Measurements from ENCODE around the gene INPP4A.

The INPP4A gene

GRCh38 chr2:98608962-98609604 is 164.4 kb downstream of the INPP4A start:
- Histone ChIP-seq H3K27me3 (ENCODE audit: control insufficient read depth, insufficient read depth, low read length, poor library complexity, severe bottlenecking) (no peaks in the 10 kb centered on the region), H3K36me3 (ENCODE audit: control insufficient read depth, insufficient read depth, low read length) (peaks cover 9% of the 10 kb centered on the region), H3K4me3 (ENCODE audit: insufficient read depth, low read depth, low read length) (peak overlapping the region; percentile 87), H3K27ac (ENCODE audit: insufficient read depth, low read depth, low read length, poor library complexity, severe bottlenecking) (no peak overlapping the region), H3K9me3 (ENCODE audit: control insufficient read depth, low read length) (no peaks in the 10 kb centered on the region), H3K4me1 (ENCODE audit: control insufficient read depth, insufficient read depth, low read length) (peaks cover 10% of the 10 kb centered on the region)
- 4 to 6% methylated on average over 29 of the region's 29 CpGs for WGBS, 2 experiments

- WGBS, 2 experiments = 96 to 97% methylated on average over 9 of the region's 9 CpGs
These were observed 169.5 kb downstream of the INPP4A start for GRCh38 chr2:98614024-98614739.

GRCh38 chr2:98615481-98615880 is 170.8 kb downstream of the INPP4A start:
- no peaks in the 10 kb centered on the region for H3K27me3 ChIP-seq (ENCODE audit: control insufficient read depth, insufficient read depth, low read length, poor library complexity, severe bottlenecking)
- no peaks in the 10 kb centered on the region for H3K9me3 ChIP-seq (ENCODE audit: control insufficient read depth, low read length)
- H3K36me3 ChIP-seq (ENCODE audit: control insufficient read depth, insufficient read depth, low read length) = peaks cover 23% of the 10 kb centered on the region
- no peak overlapping the region for H3K4me3 ChIP-seq (ENCODE audit: insufficient read depth, low read depth, low read length)
- no peaks in the 10 kb centered on the region for H3K4me1 ChIP-seq (ENCODE audit: control insufficient read depth, insufficient read depth, low read length)
- no peak overlapping the region for H3K27ac ChIP-seq (ENCODE audit: insufficient read depth, low read depth, low read length, poor library complexity, severe bottlenecking)
- 92 to 93% methylated on average over 5 of the region's 5 CpGs for WGBS, 2 experiments

More at GRCh38 chr2:98614024-98614739, 169.5 kb downstream of the INPP4A start:
- Histone ChIP-seq H3K27me3 (ENCODE audit: control insufficient read depth, insufficient read depth, low read length, poor library complexity, severe bottlenecking) (no peaks in the 10 kb centered on the region), H3K9me3 (ENCODE audit: control insufficient read depth, low read length) (no peaks in the 10 kb centered on the region), H3K4me3 (ENCODE audit: insufficient read depth, low read depth, low read length) (no peak overlapping the region), H3K4me1 (ENCODE audit: control insufficient read depth, insufficient read depth, low read length) (peaks cover 10% of the 10 kb centered on the region), H3K27ac (ENCODE audit: insufficient read depth, low read depth, low read length, poor library complexity, severe bottlenecking) (no peak overlapping the region), H3K36me3 (ENCODE audit: control insufficient read depth, insufficient read depth, low read length) (peaks cover 23% of the 10 kb centered on the region)

GRCh38 chr2:98617149-98617548 is 172.5 kb downstream of the INPP4A start:
- peaks cover 20% of the 10 kb centered on the region for H3K36me3 ChIP-seq (ENCODE audit: control insufficient read depth, insufficient read depth, low read length)
- H3K4me3 ChIP-seq (ENCODE audit: insufficient read depth, low read depth, low read length) = no peak overlapping the region
- H3K27me3 ChIP-seq (ENCODE audit: control insufficient read depth, insufficient read depth, low read length, poor library complexity, severe bottlenecking) = no peaks in the 10 kb centered on the region
- H3K27ac ChIP-seq (ENCODE audit: insufficient read depth, low read depth, low read length, poor library complexity, severe bottlenecking) = no peak overlapping the region
- H3K4me1 ChIP-seq (ENCODE audit: control insufficient read depth, insufficient read depth, low read length) = no peaks in the 10 kb centered on the region
- 90 to 95% methylated on average over 5 of the region's 5 CpGs for WGBS, 2 experiments
- H3K9me3 ChIP-seq (ENCODE audit: control insufficient read depth, low read length) = no peaks in the 10 kb centered on the region

GRCh38 chr2:98623657-98624056 is 179.0 kb downstream of the INPP4A start:
- Histone ChIP-seq H3K27ac (ENCODE audit: insufficient read depth, low read depth, low read length, poor library complexity, severe bottlenecking) (no peak overlapping the region), H3K36me3 (ENCODE audit: control insufficient read depth, insufficient read depth, low read length) (no peaks in the 10 kb centered on the region), H3K27me3 (ENCODE audit: control insufficient read depth, insufficient read depth, low read length, poor library complexity, severe bottlenecking) (no peaks in the 10 kb centered on the region), H3K4me3 (ENCODE audit: insufficient read depth, low read depth, low read length) (no peak overlapping the region), H3K9me3 (ENCODE audit: control insufficient read depth, low read length) (no peaks in the 10 kb centered on the region), H3K4me1 (ENCODE audit: control insufficient read depth, insufficient read depth, low read length) (no peaks in the 10 kb centered on the region)
- WGBS, 2 experiments = 87 to 88% methylated on average over 5 of the region's 5 CpGs

- H3K4me3 ChIP-seq (ENCODE audit: insufficient read depth, low read depth, low read length) = no peak overlapping the region
- no peaks in the 10 kb centered on the region for H3K36me3 ChIP-seq (ENCODE audit: control insufficient read depth, insufficient read depth, low read length)
- H3K27me3 ChIP-seq (ENCODE audit: control insufficient read depth, insufficient read depth, low read length, poor library complexity, severe bottlenecking) = no peaks in the 10 kb centered on the region
- H3K4me1 ChIP-seq (ENCODE audit: control insufficient read depth, insufficient read depth, low read length) = no peaks in the 10 kb centered on the region
- WGBS, 2 experiments = 81% methylated on average over 3 of the region's 3 CpGs
- no peak overlapping the region for H3K27ac ChIP-seq (ENCODE audit: insufficient read depth, low read depth, low read length, poor library complexity, severe bottlenecking)
- H3K9me3 ChIP-seq (ENCODE audit: control insufficient read depth, low read length) = no peaks in the 10 kb centered on the region
These were observed 187.7 kb downstream of the INPP4A start for GRCh38 chr2:98632351-98632750.

GRCh38 chr2:98634406-98635092 is 189.9 kb downstream of the INPP4A start:
- H3K9me3 ChIP-seq (ENCODE audit: control insufficient read depth, low read length) = no peaks in the 10 kb centered on the region
- H3K36me3 ChIP-seq (ENCODE audit: control insufficient read depth, insufficient read depth, low read length) = no peaks in the 10 kb centered on the region
- no peak overlapping the region for H3K27ac ChIP-seq (ENCODE audit: insufficient read depth, low read depth, low read length, poor library complexity, severe bottlenecking)
- WGBS, 2 experiments = 61 to 68% methylated on average over 9 of the region's 9 CpGs
- no peaks in the 10 kb centered on the region for H3K27me3 ChIP-seq (ENCODE audit: control insufficient read depth, insufficient read depth, low read length, poor library complexity, severe bottlenecking)
- no peaks in the 10 kb centered on the region for H3K4me1 ChIP-seq (ENCODE audit: control insufficient read depth, insufficient read depth, low read length)
- no peak overlapping the region for H3K4me3 ChIP-seq (ENCODE audit: insufficient read depth, low read depth, low read length)

- no peaks in the 10 kb centered on the region for H3K36me3 ChIP-seq (ENCODE audit: control insufficient read depth, insufficient read depth, low read length)
- no peak overlapping the region for H3K4me3 ChIP-seq (ENCODE audit: insufficient read depth, low read depth, low read length)
- 94 to 95% methylated on average over 9 to 10 of the region's 10 CpGs for WGBS, 2 experiments
- H3K27me3 ChIP-seq (ENCODE audit: control insufficient read depth, insufficient read depth, low read length, poor library complexity, severe bottlenecking) = no peaks in the 10 kb centered on the region
- H3K9me3 ChIP-seq (ENCODE audit: control insufficient read depth, low read length) = no peaks in the 10 kb centered on the region
- H3K27ac ChIP-seq (ENCODE audit: insufficient read depth, low read depth, low read length, poor library complexity, severe bottlenecking) = no peak overlapping the region
- no peaks in the 10 kb centered on the region for H3K4me1 ChIP-seq (ENCODE audit: control insufficient read depth, insufficient read depth, low read length)
These were observed 192.9 kb downstream of the INPP4A start for GRCh38 chr2:98637401-98638147.

- Histone ChIP-seq H3K4me1 (ENCODE audit: control insufficient read depth, insufficient read depth, low read length) (no peaks in the 10 kb centered on the region), H3K36me3 (ENCODE audit: control insufficient read depth, insufficient read depth, low read length) (no peaks in the 10 kb centered on the region), H3K27me3 (ENCODE audit: control insufficient read depth, insufficient read depth, low read length, poor library complexity, severe bottlenecking) (no peaks in the 10 kb centered on the region), H3K27ac (ENCODE audit: insufficient read depth, low read depth, low read length, poor library complexity, severe bottlenecking) (no peak overlapping the region), H3K9me3 (ENCODE audit: control insufficient read depth, low read length) (no peaks in the 10 kb centered on the region), H3K4me3 (ENCODE audit: insufficient read depth, low read depth, low read length) (no peak overlapping the region)
- WGBS, 2 experiments = 91% methylated on average over 4 of the region's 5 CpGs
These were observed 198.9 kb downstream of the INPP4A start for GRCh38 chr2:98643496-98644100.

All from ectodermal cell (in vitro differentiated cells).